SK-N-SH (cell line): ENCODE results near the gene HEXB.

ENCODE experiments used
- EZH2phosphoT487 ChIP-seq: fragments of 200-600 bp; sonication (generic); IDR thresholded peaks from 2 replicates; pipeline ENCODE4 v1.6.1; 2017; ENCODE audit warnings: low read depth, mixed run types, mild to moderate bottlenecking, antibody characterized with exemption, moderate library complexity, borderline replicate concordance
- TEAD4 ChIP-seq: IDR thresholded peaks from 2 replicates; pipeline ENCODE4 v1.4.0; 2012; ENCODE audit warnings: mild to moderate bottlenecking, borderline replicate concordance; ENCODE audit not compliant: insufficient read depth
- TF ChIP-seq, protein P1 (sequence below): fragments of 200-600 bp; sonication (generic); IDR thresholded peaks from 2 replicates; pipeline ENCODE4 v1.6.1; 2017; ENCODE audit warnings: antibody characterized with exemption, mild to moderate bottlenecking, moderate library complexity

DNA sequence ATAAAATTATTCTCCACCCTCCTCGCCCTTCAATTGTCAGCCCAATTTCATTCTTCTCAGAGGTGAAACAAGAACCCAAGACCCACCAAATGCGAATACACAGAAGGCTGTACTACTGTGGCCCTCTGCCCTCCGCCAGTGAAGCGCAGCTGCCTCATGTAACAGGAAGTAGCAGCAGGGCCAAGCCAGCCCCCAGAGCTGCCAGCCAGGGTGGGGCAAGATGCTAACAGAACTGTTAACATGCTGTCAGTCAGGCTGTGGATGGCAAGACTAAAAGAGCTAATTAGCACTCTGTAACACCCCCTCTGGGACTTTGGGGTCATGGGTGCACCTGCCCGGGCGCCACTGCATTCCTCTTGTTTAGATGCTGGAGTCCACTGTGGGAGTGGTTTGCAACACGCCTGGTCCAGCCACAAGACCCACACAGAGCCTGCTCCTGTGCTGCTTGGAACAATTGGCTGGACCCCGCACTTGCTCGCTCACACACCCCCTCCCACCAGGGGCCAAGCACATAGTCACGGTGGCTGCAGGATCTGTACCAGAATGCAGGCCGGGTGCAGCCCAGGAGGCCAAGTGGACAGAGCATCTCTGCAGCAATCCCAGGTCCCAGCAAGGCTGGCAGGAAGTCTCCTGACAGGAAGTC, 14.5 kb upstream of the HEXB start:
- no peak for TF ChIP-seq EZH2phosphoT487
- TF ChIP-seq, protein P1, sequence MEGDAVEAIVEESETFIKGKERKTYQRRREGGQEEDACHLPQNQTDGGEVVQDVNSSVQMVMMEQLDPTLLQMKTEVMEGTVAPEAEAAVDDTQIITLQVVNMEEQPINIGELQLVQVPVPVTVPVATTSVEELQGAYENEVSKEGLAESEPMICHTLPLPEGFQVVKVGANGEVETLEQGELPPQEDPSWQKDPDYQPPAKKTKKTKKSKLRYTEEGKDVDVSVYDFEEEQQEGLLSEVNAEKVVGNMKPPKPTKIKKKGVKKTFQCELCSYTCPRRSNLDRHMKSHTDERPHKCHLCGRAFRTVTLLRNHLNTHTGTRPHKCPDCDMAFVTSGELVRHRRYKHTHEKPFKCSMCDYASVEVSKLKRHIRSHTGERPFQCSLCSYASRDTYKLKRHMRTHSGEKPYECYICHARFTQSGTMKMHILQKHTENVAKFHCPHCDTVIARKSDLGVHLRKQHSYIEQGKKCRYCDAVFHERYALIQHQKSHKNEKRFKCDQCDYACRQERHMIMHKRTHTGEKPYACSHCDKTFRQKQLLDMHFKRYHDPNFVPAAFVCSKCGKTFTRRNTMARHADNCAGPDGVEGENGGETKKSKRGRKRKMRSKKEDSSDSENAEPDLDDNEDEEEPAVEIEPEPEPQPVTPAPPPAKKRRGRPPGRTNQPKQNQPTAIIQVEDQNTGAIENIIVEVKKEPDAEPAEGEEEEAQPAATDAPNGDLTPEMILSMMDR = no peak
- TF ChIP-seq TEAD4 = no peak
